HG03432 (cell line): ENCODE measurements around the gene MCC.
A peak's percentile ranks its signal among the peaks of the same experiment; 100 is the strongest.

Experiments
- ATAC-seq: cut with Tn5 transposase; IDR thresholded peaks from one replicate; pipeline ENCODE4 v1.9.1; 2021; ENCODE audit warnings: mild to moderate bottlenecking, moderate library complexity; ENCODE audit not compliant: unreplicated experiment

The MCC gene

GRCh38 chr5:113020461-113021273, 467.6 kb downstream of the MCC start:
- ATAC-seq = no peak

DNA sequence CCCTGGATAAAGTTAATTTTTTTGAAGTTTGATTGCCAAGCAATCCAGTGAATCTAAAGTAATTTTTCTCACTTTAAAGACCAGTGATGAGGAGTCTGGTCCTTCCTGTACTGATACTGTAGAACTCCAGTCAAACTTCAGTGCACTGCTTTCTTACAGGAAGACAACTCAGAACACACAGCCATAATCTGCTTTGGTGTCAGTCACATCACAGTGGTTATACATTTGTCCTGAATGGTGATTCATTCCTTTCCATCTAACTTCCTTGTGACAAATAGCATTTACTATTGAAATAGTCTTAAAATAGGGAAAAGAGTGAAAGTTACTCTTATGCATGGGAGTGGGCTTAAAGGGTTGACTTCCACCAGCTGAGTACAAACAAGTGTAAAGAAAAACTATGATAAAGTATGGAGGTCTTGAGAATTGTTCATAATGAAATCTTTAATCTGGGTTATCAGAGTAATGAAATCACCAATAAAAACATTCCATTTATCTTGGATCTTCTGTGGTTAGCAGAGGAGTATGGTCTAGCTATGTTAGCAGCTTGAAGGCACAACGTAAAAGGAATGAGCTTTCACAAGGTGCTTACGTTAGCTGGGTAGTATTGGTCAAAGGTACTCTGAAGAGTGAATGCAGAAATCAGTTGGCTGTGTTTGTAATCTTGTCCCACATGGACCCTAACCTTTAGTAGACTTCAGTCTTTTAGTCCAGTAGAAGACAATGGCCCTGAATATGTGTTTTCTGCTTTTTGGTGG, 470.2 kb downstream of the MCC start:
- ATAC-seq = no peak

DNA sequence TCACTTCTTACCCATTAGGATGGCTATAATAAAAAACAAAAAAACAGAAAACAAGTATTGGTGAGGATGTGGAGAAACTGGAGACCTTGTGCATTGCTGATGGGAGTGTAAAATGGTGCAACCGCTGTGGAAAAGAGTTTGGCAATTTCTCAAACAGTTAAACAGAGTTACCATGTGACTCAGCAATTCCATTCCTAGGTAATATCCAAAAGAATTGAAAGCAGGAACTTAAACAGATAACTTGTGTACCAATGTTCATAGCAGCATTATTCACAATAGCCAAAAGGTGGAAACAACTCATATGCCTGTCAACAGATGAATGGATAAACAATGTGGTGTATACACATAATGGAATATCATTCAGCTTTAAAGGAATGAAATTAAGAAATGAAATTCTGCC, 482.8 kb downstream of the MCC start:
- ATAC-seq = no peak

GRCh38 chr5:113003763-113004162, 484.5 kb downstream of the MCC start:
- no peak for ATAC-seq

- no peak for ATAC-seq
These were observed 485.8 kb downstream of the MCC start for GRCh38 chr5:113002423-113002822.

- no peak for ATAC-seq
These were observed 487.8 kb downstream of the MCC start for GRCh38 chr5:113000466-113000865.

DNA sequence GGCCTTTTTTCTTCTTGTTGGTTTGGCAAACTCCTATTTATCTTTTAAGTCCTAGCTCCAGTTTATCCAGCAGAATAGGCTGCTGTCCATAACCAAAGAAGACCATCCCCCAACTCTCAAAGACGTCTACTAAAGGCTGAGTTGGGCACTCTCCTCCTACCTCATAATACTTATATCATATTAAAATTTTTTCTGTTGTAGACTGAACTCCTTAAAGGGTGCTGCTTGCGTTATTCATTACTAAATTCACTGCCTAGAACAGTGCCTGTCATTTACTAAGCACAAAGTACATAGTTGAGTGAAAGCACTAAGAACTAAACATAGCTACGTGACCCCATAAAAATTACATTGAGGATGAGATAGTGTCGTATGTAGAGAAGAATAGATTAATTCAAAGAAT, 490.0 kb downstream of the MCC start:
- no peak for ATAC-seq

DNA sequence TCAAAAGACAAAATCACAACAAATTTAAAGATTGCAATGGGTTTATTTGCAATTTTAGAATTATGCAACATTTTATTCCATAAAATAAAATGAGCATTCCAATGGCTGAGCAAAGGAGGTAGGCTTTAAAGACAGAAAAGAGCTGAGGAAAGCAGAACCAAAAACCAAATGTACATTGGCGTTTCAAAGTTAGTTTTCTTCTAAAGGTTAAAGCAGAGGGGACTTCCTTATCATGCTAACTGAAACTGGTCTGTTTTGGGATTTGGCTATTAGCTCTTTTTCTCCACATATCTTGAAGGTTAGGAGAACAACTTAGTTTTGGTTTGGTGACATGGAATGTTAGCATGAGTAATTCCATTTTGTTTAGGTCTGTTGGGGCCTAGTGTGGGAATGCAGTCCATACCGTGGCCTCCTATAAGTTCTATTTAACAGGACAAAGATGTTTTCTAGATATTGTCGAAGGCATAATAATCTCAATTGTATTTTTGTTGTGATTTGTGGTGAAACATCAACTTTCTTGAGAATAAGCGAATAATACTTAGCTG, 491.4 kb downstream of the MCC start:
- ATAC-seq = no peak

DNA sequence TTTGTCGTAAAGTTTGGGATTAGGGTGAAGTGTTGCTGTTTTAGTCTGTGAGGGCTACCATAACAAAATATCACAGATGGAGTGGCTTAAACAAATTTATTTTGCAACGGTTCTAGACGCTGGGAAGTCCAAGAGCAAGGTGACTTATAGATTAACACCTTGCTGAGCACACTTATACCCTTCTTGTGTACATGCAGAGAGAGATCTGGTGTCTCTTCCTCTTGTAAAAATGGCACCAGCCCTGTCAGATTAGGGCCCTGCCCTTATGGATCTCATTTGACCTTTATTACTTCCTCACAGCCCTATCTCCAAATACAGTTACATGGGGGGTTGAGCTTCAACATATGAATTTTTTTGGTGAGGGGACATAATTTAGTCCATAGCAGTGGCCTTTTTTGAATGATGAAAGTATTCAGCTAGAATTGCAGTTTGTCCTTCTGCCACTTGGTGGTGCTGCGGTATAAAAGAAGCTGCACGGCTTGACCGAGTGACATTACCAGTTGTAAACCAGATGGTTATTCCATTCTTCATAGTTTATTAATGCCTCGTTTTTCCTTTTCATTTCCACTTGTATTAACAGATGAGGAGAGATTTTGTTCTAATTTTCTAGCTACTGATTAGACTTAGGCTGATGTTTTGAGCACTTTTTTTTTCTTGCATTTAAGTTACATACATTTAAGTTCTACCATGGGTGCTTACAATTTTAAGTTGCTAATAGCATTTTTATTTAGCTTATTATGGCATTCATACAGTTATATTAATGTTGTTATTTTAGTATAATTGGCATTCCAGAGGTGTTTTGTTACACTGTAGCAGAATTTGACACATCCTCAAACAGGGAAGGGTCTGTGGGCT, 492.3 kb downstream of the MCC start:
- ATAC-seq = peak; percentile 94

DNA sequence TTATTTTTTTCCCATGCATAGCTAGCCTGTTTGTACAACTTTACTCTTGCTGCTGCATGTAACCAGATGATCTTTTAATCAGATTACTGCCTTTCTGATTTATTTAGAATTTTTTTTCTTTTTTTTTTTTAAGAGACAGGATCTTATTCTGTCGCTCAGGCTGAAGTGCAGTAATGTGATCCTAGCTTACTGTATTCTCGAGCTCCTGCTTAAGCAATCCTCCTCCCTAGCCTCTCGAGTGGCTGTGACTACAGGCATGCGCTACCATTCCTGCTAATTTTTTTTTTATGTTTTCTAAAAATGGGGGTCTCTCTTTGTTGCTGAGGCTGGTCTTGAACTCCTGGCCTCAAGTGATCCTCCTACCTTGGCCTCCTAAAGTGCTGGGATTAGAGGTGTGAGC, 502.0 kb downstream of the MCC start:
- ATAC-seq = no peak

DNA sequence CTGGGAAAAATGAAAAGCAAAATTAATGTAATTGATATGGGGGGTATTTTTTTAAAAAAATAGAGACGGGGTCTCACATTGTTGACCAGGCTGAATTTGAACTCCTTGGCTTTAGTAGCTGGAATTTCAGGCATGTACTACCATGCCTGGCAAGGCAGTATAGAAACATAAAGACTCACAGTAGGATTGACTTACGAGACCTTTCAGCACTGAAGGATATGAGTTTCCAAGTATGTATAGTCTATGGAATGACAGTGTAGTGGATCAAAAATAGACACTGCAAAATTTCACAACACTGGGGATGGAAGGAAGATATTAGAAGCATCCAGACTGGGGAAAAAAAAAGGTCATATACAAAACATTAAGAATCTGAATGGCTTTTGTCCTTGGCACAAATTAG, 504.9 kb downstream of the MCC start:
- no peak for ATAC-seq

GRCh38 chr5:112979723-112980122, 508.5 kb downstream of the MCC start:
- ATAC-seq = no peak

- no peak for ATAC-seq
These were observed 509.4 kb downstream of the MCC start for GRCh38 chr5:112978836-112979235.

GRCh38 chr5:112977440-112977861, 510.8 kb downstream of the MCC start:
- ATAC-seq = no peak

- peak; percentile 97 for ATAC-seq
These were observed 511.6 kb downstream of the MCC start, which contains the start of gene DCP2 for GRCh38 chr5:112976432-112977309. TSS of gene DCP2 (plus strand) at chr5:112976798. CDS start at chr5:112976934, 136 bp downstream.

GRCh38 chr5:112975721-112976431, 512.4 kb downstream of the MCC start:
- ATAC-seq = peak; percentile 26

DNA sequence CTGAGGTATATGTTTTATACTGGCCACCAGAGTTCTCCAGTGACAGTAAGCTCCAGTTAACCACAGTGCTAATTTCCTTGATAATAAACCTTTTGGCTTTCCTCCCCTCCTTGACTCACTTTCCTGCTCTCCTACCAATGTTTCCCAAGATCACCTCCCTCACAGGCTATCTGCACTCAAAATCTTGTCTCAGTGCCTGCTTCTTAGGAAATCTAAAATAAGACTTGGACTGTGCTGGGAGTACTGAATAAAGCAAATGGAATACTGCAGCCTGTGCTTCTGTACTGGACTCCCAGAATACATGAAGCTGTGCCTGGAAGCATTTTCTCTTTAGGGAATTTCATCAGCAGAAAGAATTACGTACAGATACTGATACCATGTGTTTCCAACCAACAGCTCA, 513.4 kb downstream of the MCC start:
- ATAC-seq = no peak

- ATAC-seq = no peak
These were observed 514.3 kb downstream of the MCC start for GRCh38 chr5:112973904-112974303.

GRCh38 chr5:112973036-112973435, 515.2 kb downstream of the MCC start:
- ATAC-seq = no peak
